Left lung (tissue), 10 donors: ENCODE measurements around the gene CAMSAP1. TPM values are rescaled to one million over a fixed set of nuclear protein-coding genes. Genes with fewer than 3 reads are reported as not detected.

Experiments
- ATAC-seq: fragments of 200-7000 bp; cut with Tn5 transposase; one replicate; pipeline ENCODE4 v1.9.1; 2020; ENCODE audit warnings: moderate library complexity
- DNase-seq, 4 donors: peaks; one replicate each; pipeline ENCODE4 v3.0.0-alpha.2; 2013 to 2020
- H3K27ac ChIP-seq, 2 donors: fragments of 200-600 bp; sonication (generic) in 1 of 2; one replicate each; pipeline versions ENCODE4 v1.5.0 to v1.8.0; 2020 to 2021
- H3K27me3 ChIP-seq, 2 donors: fragments of 200-600 bp; sonication (generic) in 1 of 2; one replicate each; pipeline versions ENCODE4 v1.5.0 to v1.8.0; 2020 to 2021
- H3K36me3 ChIP-seq, 2 donors: fragments of 200-600 bp; sonication (generic) in 1 of 2; one replicate each; pipeline versions ENCODE4 v1.5.0 to v1.8.0; 2020 to 2021
- H3K4me1 ChIP-seq, 2 donors: fragments of 200-600 bp; one replicate each; pipeline ENCODE4 v1.8.0; 2021
- H3K4me3 ChIP-seq, 2 donors: fragments of 200-600 bp; sonication (generic) in 1 of 2; one replicate each; pipeline versions ENCODE4 v1.5.0 to v1.8.0; 2020 to 2021; ENCODE audit warnings: mild to moderate bottlenecking in 1 of 2
- H3K9me3 ChIP-seq, 2 donors: fragments of 200-600 bp; sonication (generic) in 1 of 2; one replicate each; pipeline versions ENCODE4 v1.5.0 to v1.8.0; 2020 to 2021
- CTCF ChIP-seq, 2 donors: fragments of 200-600 bp; sonication (generic) in 1 of 2; IDR thresholded peaks; one replicate each; pipeline versions ENCODE4 v1.5.0 to v1.8.0; 2021; ENCODE audit warnings: antibody characterized with exemption in 2 of 2
- intact Hi-C, 2 donors: fragments of 100-400 bp; cut with DNase I; formaldehyde crosslinking; loops; one replicate each; pipeline versions ENCODE4 v1.11.2 to v1.14.2; 2022
- polyA plus RNA-seq, 6 donors: library from polyadenylated mRNA; unstranded; fragments of 120-200 nt; gene quantifications; one replicate each; pipeline ENCODE4 v1.2.1, GENCODE V29; 2013; ENCODE audit not compliant: insufficient read length in 6 of 6
- total RNA-seq, 2 donors: library from RNA; stranded (reverse); fragmentation: NEBNext Ultra II Directional; extraction: Animal tissue kit (Norgen Biotek cat#: 25700); gene quantifications; one replicate each; pipeline ENCODE4 v1.2.1, GENCODE V29; 2021
- donor health status: DM: no; HTN: yes; CAD: no.
- donor health status: DM: no; HTN: no; CAD: no.

Gene CAMSAP1
- total and polyA plus RNA-seq, 8 donors, result 20.4 to 27.0 (median 24.0) TPM

- Histone ChIP-seq H3K36me3 (peaks cover 0 to 47% of the 10 kb centered on the region in 2 donors), H3K27ac (peak overlapping the region in 1 of 2 donors; percentile 34), H3K9me3 (no peaks in the 10 kb centered on the region), H3K4me1 (peaks cover 0 to 15% of the 10 kb centered on the region in 2 donors), H3K27me3 (no peaks in the 10 kb centered on the region), H3K4me3 (no peak overlapping the region)
- no peak for TF ChIP-seq CTCF (IDR thresholded peaks at IDR 0.05)
- intact Hi-C loops, result no loop called here
- peak in 1 of 4 donors; percentile 74 for DNase-seq
- no peak for ATAC-seq
Observed at GRCh38 chr9:135927195-135928013, 20.1 kb upstream of the CAMSAP1 start.

- Histone ChIP-seq H3K36me3 (peaks cover 0 to 41% of the 10 kb centered on the region in 2 donors), H3K4me1 (peaks cover 0 to 15% of the 10 kb centered on the region in 2 donors), H3K9me3 (no peaks in the 10 kb centered on the region), H3K27ac (peak overlapping the region in 1 of 2 donors; percentile 34), H3K27me3 (no peaks in the 10 kb centered on the region), H3K4me3 (no peak overlapping the region)
- peak in 2 of 4 donors; percentile 82 to 90 for DNase-seq
- intact Hi-C loops, result no loop called here
- peak; percentile 92 for ATAC-seq
- no peak for TF ChIP-seq CTCF (IDR thresholded peaks at IDR 0.05)
Observed at GRCh38 chr9:135926402-135927194, 19.3 kb upstream of the CAMSAP1 start.

- no peaks in the 10 kb centered on the region for H3K27me3 ChIP-seq
Observed at GRCh38 chr9:135925496-135926133, 18.3 kb upstream of the CAMSAP1 start.

GRCh38 chr9:135924628-135925338, 17.4 kb upstream of the CAMSAP1 start:
- no peaks in the 10 kb centered on the region for H3K27me3 ChIP-seq
- intact Hi-C loops, result no loop called here

More at GRCh38 chr9:135925496-135926133, 18.3 kb upstream of the CAMSAP1 start:
- H3K27ac ChIP-seq, result no peak overlapping the region
- H3K4me1 ChIP-seq, result peaks cover 0 to 15% of the 10 kb centered on the region in 2 donors
- no peak for TF ChIP-seq CTCF (IDR thresholded peaks at IDR 0.05)
- no peak overlapping the region for H3K4me3 ChIP-seq
- DNase-seq (peak in 1 of 4 donors; percentile 53), ATAC-seq (no peak)
- peaks cover 0 to 31% of the 10 kb centered on the region in 2 donors for H3K36me3 ChIP-seq
- intact Hi-C loops, result no loop called here
- H3K9me3 ChIP-seq, result no peaks in the 10 kb centered on the region

More at GRCh38 chr9:135924628-135925338, 17.4 kb upstream of the CAMSAP1 start:
- DNase-seq (peak in 1 of 4 donors; percentile 35), ATAC-seq (no peak)
- peaks cover 0 to 23% of the 10 kb centered on the region in 2 donors for H3K36me3 ChIP-seq
- no peak overlapping the region for H3K4me3 ChIP-seq
- H3K27ac ChIP-seq, result no peak overlapping the region
- no peaks in the 10 kb centered on the region for H3K9me3 ChIP-seq
- TF ChIP-seq CTCF (IDR thresholded peaks at IDR 0.05), result no peak
- H3K4me1 ChIP-seq, result peaks cover 0 to 15% of the 10 kb centered on the region in 2 donors
